Vagina (tissue), 2 donors: ENCODE results near the gene MSX2.

ENCODE experiments used
- CTCF ChIP-seq, 3 experiments: fragments of 450-650 bp in 2 of 3; fragments of 200-600 bp in 1 of 3; sonication (generic) in 1 of 3; IDR thresholded peaks; one replicate each; pipeline ENCODE4 v1.5.1; 2017 to 2019; ENCODE audit warnings: antibody characterized with exemption in 3 of 3, mild to moderate bottlenecking in 2 of 3, moderate library complexity in 2 of 3
- POLR2AphosphoS5 ChIP-seq, 2 donors: sonication (generic); formaldehyde crosslinking; IDR thresholded peaks; one replicate each; pipeline ENCODE4 v1.9.0; 2017; ENCODE audit warnings: antibody characterized with exemption in 2 of 2, mild to moderate bottlenecking in 2 of 2, low read depth in 1 of 2; ENCODE audit not compliant: insufficient read depth in 1 of 2

- no peak for TF ChIP-seq CTCF (IDR thresholded peaks at IDR 0.05)
- TF ChIP-seq POLR2AphosphoS5 (IDR thresholded peaks at IDR 0.05; ENCODE audit: insufficient read depth in 1 of 2, low read depth in 1 of 2), result no peak
Measured at GRCh38 chr5:174717826-174718455, 6.4 kb upstream of the MSX2 start.
